ENCODE measurements around the gene KDM4B.

GRCh38 chr19:5051619-5052018, 82.7 kb downstream of the KDM4B start:
- no peak for TF ChIP-seq EZH2 (IDR thresholded peaks at IDR 0.05; ENCODE audit: borderline replicate concordance, insufficient read depth, low read depth, low read length, poor library complexity, severe bottlenecking)
- TF ChIP-seq CTCF (IDR thresholded peaks at IDR 0.05), result no peak

Measured in B cell (primary cell).